Inflammatory macrophage treated with lipopolysaccharide for 1 hour (primary cell): ENCODE results near the gene OSBPL8.
"Not testable (repeated sequence)": the region's sequence is repeated elsewhere in the genome, so short reads cannot be mapped to it uniquely, and the experiment has no call there.

ENCODE experiments used
- DNase-seq, 2 donors: peaks; one replicate each; pipeline ENCODE4 v3.0.0-alpha.2; 2020 to 2022

Gene OSBPL8

DNA sequence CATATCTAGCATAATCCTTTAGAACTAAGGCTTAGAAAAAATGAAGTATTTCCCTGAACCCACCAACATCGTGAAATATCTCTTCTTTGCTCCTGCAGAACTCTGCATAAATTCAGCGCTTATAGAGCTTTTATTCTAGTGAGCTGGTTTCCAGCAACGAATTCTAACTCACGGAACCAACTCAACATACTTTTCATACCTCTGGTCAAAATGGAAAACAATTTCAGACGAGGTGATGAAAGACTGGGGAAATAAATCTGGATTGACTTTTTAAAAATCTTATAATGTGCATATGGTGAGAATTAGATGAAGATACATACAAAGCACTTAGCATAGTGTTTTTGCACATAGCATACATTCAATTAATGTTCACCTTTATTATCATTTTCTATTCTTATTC lies 148.8 kb downstream of the OSBPL8 start:
- DNase-seq, result no peak

DNA sequence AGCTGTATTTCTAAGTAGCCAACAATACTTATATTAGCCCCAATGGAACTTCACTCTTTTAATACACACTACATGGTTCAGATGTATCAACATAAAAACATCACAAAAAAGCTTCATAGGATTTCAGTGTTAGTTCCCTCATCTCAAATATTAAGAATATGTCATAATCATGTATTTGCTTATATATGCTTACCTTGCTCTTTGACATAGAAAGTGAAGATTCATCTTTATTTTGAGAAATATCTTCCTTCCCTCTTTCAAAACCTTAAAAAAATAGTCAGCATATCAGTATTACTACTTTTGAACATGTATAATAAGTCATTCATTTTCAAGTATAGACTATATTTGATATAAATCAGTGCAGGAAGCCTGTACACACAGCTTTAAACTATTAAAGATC lies 149.2 kb downstream of the OSBPL8 start:
- no peak for DNase-seq

- DNase-seq, result no peak
Observed at GRCh38 chr12:76409074-76409473, 150.5 kb downstream of the OSBPL8 start.

GRCh38 chr12:76407710-76408109 lies 151.9 kb downstream of the OSBPL8 start:
- no peak for DNase-seq

DNA sequence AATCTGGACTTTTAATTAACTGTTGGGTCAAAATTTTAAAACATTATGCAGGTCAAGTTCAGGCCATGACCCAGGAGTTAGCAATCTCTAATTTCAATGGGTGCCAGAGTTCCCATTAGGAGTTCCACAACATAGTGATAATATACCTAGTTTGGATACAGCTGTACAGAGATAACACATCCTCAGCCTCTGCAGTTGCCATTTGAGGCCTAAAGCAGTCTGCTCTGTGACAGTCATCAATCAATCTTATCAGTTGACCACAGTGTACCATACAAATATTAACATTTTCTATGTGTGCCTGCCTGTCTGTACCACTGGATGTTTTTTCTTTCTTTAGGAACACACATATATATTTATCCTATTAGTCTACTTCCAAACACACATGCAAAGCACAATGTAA lies 157.3 kb downstream of the OSBPL8 start:
- DNase-seq, result no peak

DNA sequence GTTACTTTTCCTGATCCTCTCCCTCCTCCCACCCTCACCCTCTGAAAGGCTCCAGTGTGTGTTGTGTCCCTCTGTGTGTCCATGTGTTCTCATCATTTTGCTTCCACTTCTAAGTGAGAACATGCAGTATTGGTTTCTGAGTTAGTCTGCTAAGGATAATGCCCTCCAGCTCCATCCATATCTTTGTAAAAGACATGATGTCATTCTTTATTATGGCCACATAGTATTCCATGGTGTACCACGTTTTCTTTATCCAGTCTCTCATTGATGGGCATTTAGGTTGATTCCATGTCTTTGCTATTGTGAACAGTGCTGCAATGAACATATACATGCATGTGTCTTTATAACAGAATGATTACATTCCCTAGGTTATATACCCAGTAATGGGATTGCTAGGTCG lies 159.4 kb downstream of the OSBPL8 start:
- no peak for DNase-seq

DNA sequence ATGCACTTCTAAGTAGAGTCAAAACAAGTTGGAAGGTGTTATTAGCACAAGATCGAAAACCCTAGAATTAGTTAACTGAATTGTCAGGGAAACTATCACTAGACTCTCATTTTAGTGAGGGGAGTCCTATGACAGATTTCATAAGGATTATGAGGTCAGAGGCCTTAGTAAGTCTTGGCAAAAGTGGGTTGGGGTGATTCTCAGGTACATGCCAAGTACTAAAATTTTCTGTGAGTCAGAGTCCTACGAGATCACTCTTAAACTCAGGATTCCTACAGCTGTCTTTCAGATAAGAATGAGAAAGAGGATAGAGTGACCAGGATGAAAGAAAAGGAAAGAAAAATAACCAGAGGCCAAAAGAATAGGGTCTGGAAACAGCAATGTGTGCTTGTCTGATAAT lies 160.5 kb downstream of the OSBPL8 start:
- no peak for DNase-seq

DNA sequence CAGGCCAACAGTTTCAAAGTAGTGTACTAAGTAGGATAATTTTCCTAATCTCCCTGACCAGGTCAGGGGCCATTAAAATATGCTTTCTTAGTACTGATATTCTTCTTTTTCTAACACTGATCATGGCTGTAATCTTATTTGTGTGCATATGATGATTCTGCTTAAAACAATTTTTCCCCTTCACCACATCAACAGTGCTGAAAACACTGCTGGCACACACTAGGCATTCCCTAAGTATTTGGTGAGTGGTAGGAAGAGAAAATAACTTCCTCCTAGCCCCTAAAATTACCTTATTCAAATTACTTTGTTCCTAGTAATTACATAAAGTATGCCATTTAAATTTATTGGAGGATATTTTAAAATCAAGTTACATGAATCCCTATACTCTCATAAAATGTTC lies 161.5 kb downstream of the OSBPL8 start:
- DNase-seq, result no peak

DNA sequence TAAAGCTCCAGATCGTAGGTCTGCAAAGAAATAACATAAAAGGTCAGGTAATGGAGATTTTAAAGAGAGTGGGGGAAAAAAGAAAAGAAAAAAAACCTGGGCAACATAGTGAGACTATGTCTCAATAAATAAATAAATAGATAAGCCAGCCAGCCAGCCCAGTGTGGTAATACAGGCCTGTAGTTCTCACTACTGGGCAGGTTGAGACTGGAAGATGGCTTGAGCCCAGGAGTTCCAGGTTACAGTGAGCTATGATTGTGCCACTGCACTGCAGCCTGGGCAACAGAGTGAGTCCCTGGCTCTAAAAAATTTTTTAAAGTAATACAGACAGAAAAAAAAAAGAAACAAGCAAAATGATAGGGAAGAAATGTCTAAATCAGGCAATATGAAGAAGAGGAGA lies 168.1 kb downstream of the OSBPL8 start:
- DNase-seq, result no peak

GRCh38 chr12:76387614-76388013 lies 172.0 kb downstream of the OSBPL8 start:
- DNase-seq, result no peak

DNA sequence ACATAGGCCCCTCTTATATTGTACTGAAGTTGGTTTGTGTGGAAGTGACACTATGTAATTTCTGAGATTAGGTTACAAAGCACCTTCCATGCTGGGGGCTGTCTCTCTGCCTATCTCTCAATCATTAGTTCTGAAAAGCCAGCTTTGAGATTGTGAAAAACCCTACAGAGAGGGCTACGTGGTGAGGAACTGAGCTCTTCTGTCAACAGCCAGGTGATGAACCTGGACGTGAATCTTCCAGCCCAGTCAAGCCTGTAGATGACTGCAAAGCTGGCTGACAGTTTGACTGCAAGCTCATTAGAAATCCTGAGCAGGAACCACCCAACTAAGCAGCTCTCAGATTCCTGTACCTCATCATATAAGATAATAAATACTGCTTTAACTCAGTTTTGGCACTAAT lies 175.0 kb downstream of the OSBPL8 start:
- DNase-seq, result no peak

DNA sequence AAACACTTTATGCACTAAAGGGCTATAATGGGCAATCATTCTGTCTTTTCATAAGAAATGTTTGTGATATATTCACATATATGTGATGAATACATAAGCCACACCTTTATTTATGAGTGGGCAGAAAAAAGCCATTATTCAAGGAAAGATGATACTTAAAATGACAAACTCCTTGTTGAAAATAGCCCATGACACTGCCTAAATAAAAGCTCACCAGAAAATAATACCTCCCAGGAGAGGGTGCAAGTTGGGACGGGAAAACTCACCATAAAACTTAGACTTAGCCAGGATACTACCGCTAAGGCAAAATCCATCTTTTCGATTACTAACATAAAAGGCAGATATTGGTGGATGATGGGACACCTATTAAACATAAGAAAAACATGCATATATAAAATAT lies 175.6 kb downstream of the OSBPL8 start:
- DNase-seq, result no peak

GRCh38 chr12:76379261-76379660 lies 180.3 kb downstream of the OSBPL8 start:
- DNase-seq, result no peak

- not testable (repeated sequence) for DNase-seq
Observed at GRCh38 chr12:76376876-76377275, 182.7 kb downstream of the OSBPL8 start.

- no peak for DNase-seq
Observed at GRCh38 chr12:76375939-76376338, 183.6 kb downstream of the OSBPL8 start.

DNA sequence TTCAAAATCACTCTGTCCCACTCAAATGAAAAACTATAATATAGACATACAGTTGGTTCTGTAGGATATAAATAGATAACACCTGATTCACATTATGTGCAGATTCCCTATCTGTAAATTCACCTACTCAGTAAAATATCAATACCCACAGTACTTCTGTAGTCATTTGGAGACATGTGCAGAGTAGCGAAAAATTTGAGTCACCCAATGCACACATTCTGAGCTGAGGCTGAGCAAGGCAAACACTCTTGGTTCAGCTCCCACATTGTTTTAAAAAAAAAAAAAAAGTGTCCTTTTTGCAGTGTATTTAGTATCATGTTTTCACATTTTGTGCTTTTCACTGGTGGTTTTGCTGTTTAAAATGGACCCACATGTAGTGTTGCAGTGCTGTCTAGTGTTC lies 184.1 kb downstream of the OSBPL8 start:
- DNase-seq, result no peak

GRCh38 chr12:76374386-76375020 lies 185.1 kb downstream of the OSBPL8 start:
- no peak for DNase-seq

GRCh38 chr12:76368230-76368629 lies 191.3 kb downstream of the OSBPL8 start:
- no peak for DNase-seq

GRCh38 chr12:76366163-76366562 lies 193.4 kb downstream of the OSBPL8 start:
- DNase-seq, result no peak

DNA sequence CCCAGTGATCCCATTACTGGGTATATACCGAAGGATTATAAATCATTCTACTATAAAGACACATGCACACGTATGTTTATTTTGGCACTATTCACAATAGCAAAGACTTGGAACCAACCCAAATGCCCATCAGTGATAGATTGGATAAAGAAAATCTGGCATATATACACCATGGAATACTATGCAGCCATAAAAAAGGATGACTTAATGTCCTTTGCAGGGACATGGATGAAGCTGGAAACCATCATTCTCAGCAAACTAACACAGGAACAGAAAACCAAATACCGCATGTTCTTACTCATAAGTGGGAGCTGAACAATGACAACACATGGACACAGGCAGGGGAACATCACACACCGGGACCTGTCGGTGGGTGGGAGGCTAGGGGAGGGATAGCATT lies 195.4 kb downstream of the OSBPL8 start:
- not testable (repeated sequence) for DNase-seq

DNA sequence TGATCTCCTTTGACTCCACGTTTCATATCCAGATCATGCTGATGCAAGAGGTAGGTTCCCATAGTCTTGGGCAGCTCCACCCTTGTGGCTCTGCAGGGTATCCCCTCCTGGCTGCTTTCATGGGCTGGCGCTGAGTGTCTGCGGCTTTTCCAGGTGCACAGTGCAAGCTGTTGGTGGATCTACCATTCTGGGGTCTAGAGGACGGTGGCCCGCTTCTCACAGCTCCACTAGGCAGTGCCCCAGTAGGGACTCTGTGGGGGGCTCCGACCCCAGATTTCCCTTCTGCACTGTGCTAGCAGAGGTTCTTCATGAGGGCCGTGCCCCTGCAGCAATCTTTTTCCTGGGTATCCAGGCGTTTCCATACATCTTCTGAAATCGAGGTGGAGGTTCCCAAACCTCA lies 199.3 kb downstream of the OSBPL8 start:
- no peak for DNase-seq

GRCh38 chr12:76356071-76356470 lies 203.5 kb downstream of the OSBPL8 start:
- DNase-seq, result no peak

DNA sequence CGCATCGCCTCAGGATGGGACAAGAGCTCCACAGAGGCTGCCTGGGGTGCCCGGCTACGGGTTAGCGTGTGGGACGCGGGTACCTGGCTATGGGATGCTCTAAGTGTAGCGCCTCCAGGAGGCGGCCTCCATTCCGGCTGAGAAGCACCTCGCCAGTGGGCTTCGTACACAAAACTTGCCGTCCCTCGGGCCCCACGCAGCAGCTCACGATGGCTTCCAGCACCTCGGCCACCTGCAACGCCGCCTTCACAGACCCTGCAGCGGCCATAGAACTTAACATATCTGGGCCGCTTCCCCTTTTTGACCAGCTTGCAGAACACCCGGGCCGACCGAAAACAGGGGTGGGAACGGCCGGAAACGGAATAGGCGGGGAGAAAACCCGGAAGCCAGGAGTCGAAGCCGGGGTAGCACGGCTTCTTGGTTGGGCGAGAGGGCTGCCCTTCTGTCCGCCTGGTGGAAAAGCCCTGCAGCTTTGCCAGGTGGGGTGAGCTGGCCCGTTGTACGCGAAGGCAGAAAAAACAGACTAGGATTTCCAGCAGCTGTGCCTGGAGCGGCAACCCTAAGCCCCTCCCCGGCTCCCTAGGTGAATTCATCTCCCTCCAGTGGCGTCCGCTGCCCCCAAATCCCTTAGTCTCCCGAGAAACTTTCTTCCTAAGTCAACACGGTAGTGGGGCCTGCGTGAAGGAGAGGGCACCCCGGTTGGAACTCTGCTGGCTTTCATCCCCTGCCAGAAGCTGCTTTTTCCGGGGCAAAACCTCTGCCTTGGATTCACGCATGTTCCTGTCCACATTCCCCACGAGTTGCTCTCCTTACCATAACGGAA lies 211.3 kb downstream of the OSBPL8 start, which contains the start of gene BBS10:
Gene BBS10 (minus strand): TSS at position 337 of the 823 bp plus-strand sequence. CDS start 57 bp downstream, at position 280.
- DNase-seq, result peak; percentile 89 to 91

DNA sequence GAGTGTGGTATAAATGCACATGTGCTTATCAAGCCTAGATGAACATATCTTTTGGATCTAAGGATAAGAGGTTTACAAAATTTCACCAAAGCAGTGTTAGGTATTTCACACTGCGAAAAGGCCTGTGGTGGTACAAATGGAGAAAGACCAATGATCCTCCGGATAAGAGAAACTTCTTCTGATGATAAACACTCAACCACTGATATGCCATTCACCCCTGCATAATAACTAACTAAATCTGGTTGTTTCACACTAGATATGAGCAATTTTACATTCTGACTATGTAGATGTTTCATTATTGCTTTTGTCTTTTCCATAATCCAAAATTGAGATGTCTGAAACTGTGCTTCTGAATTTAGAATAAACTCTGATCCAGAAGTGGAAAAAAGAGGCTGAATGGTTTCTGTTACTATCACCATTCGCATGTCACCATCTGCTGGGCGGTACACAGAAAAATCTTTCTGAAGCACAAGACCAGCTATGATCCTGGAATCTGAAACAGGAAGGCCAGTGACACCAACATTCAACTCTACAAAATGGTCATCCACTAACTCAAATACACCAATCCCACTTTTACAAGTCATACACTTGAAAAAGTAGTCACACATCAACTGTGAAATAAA lies 212.7 kb downstream of the OSBPL8 start:
- DNase-seq, result peak; percentile 66 to 72
